Neural crest cell (in vitro differentiated cells): ENCODE measurements around the gene KRT34. TPM values are rescaled to one million over a fixed set of nuclear protein-coding genes. Genes with fewer than 3 reads are reported as not detected.
A peak's percentile ranks its signal among the peaks of the same experiment; 100 is the strongest.

Experiments used
- DNase-seq: peaks from one replicate; pipeline ENCODE4 v3.0.0; 2021; ENCODE audit warnings: low read depth, mixed read lengths, low spot score
- H3K27ac Mint-ChIP-seq: one replicate; pipeline ENCODE4 v1.8.0; 2021; ENCODE audit warnings: mild to moderate bottlenecking, mixed read lengths; ENCODE audit not compliant: unreplicated experiment
- H3K27me3 Mint-ChIP-seq: 2 replicates; pipeline ENCODE4 v1.8.0; 2021; ENCODE audit warnings: low read depth, mild to moderate bottlenecking, mixed read lengths
- H3K36me3 Mint-ChIP-seq: 2 replicates; pipeline ENCODE4 v1.8.0; 2021; ENCODE audit warnings: low read depth, mild to moderate bottlenecking, mixed read lengths
- H3K4me1 Mint-ChIP-seq: 2 replicates; pipeline ENCODE4 v1.8.0; 2021; ENCODE audit warnings: mixed read lengths
- H3K4me3 Mint-ChIP-seq: one replicate; pipeline ENCODE4 v1.8.0; 2021; ENCODE audit warnings: mild to moderate bottlenecking, mixed read lengths
- H3K9me3 Mint-ChIP-seq: 2 replicates; pipeline ENCODE4 v1.8.0; 2021; ENCODE audit warnings: mixed read lengths
- CTCF ChIP-seq: fragments of 200-600 bp; sonication (generic); conservative IDR thresholded peaks from 2 replicates; pipeline ENCODE4 v1.5.0; 2021; ENCODE audit warnings: antibody characterized with exemption, mild to moderate bottlenecking
- total RNA-seq: library from RNA; stranded (reverse); gene quantifications from 2 replicates; pipeline ENCODE4 v1.2.1, GENCODE V29; 2021

KRT34 gene
- total RNA-seq, 1 donor from 2014 or later, result not detected

GRCh38 chr17:41333836-41334235 is 48.3 kb downstream of the KRT34 start:
- DNase-seq, result no peak
- H3K9me3 Mint-ChIP-seq, result no peaks in the 10 kb centered on the region
- H3K27me3 Mint-ChIP-seq, result no peaks in the 10 kb centered on the region
- no peak for TF ChIP-seq CTCF
- no peak overlapping the region for H3K4me3 Mint-ChIP-seq
- H3K27ac Mint-ChIP-seq, result no peak overlapping the region
- H3K4me1 Mint-ChIP-seq, result no peaks in the 10 kb centered on the region
- no peaks in the 10 kb centered on the region for H3K36me3 Mint-ChIP-seq

- DNase-seq, result no peak
- no peak overlapping the region for H3K4me3 Mint-ChIP-seq
- H3K4me1 Mint-ChIP-seq, result no peaks in the 10 kb centered on the region
- no peak overlapping the region for H3K27ac Mint-ChIP-seq
- H3K9me3 Mint-ChIP-seq, result no peaks in the 10 kb centered on the region
- H3K27me3 Mint-ChIP-seq, result no peaks in the 10 kb centered on the region
- TF ChIP-seq CTCF, result no peak
- no peaks in the 10 kb centered on the region for H3K36me3 Mint-ChIP-seq
Measured at GRCh38 chr17:41333098-41333497, 49.0 kb downstream of the KRT34 start.

- TF ChIP-seq CTCF, result no peak
- DNase-seq, result no peak
- no peaks in the 10 kb centered on the region for H3K27me3 Mint-ChIP-seq
- H3K4me3 Mint-ChIP-seq, result no peak overlapping the region
- H3K9me3 Mint-ChIP-seq, result no peaks in the 10 kb centered on the region
- peak overlapping the region; percentile 67 for H3K27ac Mint-ChIP-seq
- H3K4me1 Mint-ChIP-seq, result no peaks in the 10 kb centered on the region
- no peaks in the 10 kb centered on the region for H3K36me3 Mint-ChIP-seq
Measured at GRCh38 chr17:41332239-41332638, 49.9 kb downstream of the KRT34 start.

- Mint-ChIP-seq H3K36me3 (no peaks in the 10 kb centered on the region), H3K27ac (no peak overlapping the region), H3K27me3 (no peaks in the 10 kb centered on the region), H3K4me3 (no peak overlapping the region), H3K9me3 (no peaks in the 10 kb centered on the region), H3K4me1 (no peaks in the 10 kb centered on the region)
- no peak for DNase-seq
- no peak for TF ChIP-seq CTCF
Measured at GRCh38 chr17:41331606-41332005, 50.5 kb downstream of the KRT34 start.

GRCh38 chr17:41329279-41329948 is 52.7 kb downstream of the KRT34 start:
- H3K27ac Mint-ChIP-seq, result no peak overlapping the region
- H3K4me3 Mint-ChIP-seq, result no peak overlapping the region
- TF ChIP-seq CTCF, result peak; percentile 74
- no peaks in the 10 kb centered on the region for H3K27me3 Mint-ChIP-seq
- peak; percentile 59 for DNase-seq
- no peaks in the 10 kb centered on the region for H3K9me3 Mint-ChIP-seq
- no peaks in the 10 kb centered on the region for H3K36me3 Mint-ChIP-seq
- no peaks in the 10 kb centered on the region for H3K4me1 Mint-ChIP-seq
